Measurements from ENCODE around the gene ARHGAP42.

ARHGAP42 gene

GRCh38 chr11:100824041-100824809, 137.1 kb downstream of the ARHGAP42 start:
- no peaks in the 10 kb centered on the region for H3K27me3 ChIP-seq (ENCODE audit: control insufficient read depth in 5 of 5, insufficient read depth in 4 of 5, low read length in 5 of 5)
- H3K4me1 ChIP-seq (ENCODE audit: control insufficient read depth in 5 of 5, insufficient read depth in 5 of 5, low read length in 5 of 5): peaks cover 3 to 47% (median 21%) of the 10 kb centered on the region in 5 donors
- no peaks in the 10 kb centered on the region for H3K9me3 ChIP-seq (ENCODE audit: control insufficient read depth in 5 of 5, low read length in 5 of 5)
- peak overlapping the region; percentile 70 for H3K27ac ChIP-seq (ENCODE audit: low read depth, low read length)
- no peaks in the 10 kb centered on the region for H3K36me3 ChIP-seq (ENCODE audit: control insufficient read depth in 5 of 5, insufficient read depth in 5 of 5, low read length in 5 of 5)
- no peak overlapping the region for H3K4me3 ChIP-seq (ENCODE audit: low read depth in 1 of 5, low read length in 5 of 5)
- no peak overlapping the region for H3K9ac ChIP-seq (ENCODE audit: low read length in 5 of 5)

DNA sequence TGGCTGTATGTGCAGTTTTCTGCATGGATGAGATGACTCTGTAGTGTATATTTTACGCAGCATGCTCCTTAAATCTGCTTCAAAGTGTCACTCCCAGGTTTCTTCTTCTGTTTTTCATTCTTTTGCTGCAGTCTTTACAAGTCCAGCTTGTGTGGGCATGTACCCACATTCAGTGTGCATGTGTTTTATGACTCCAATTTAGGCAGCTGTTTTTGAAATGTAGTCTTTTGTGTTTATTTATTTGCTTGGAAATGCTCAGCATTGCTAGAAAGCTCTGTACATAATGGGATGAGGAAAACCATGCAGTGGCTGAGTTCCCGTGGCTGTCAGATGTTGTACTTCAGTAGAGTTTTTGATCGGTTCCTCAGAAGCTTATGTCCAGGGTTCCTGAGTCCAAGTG, 138.5 kb downstream of the ARHGAP42 start:
- Histone ChIP-seq H3K4me3 (ENCODE audit: low read depth in 1 of 5, low read length in 5 of 5) (no peak overlapping the region), H3K27me3 (ENCODE audit: control insufficient read depth in 5 of 5, insufficient read depth in 4 of 5, low read length in 5 of 5) (no peaks in the 10 kb centered on the region), H3K9me3 (ENCODE audit: control insufficient read depth in 5 of 5, low read length in 5 of 5) (no peaks in the 10 kb centered on the region), H3K9ac (ENCODE audit: low read length in 5 of 5) (no peak overlapping the region), H3K4me1 (ENCODE audit: control insufficient read depth in 5 of 5, insufficient read depth in 5 of 5, low read length in 5 of 5) (peaks cover 3 to 53% (median 27%) of the 10 kb centered on the region in 5 donors), H3K27ac (ENCODE audit: low read depth, low read length) (peak overlapping the region; percentile 24), H3K36me3 (ENCODE audit: control insufficient read depth in 5 of 5, insufficient read depth in 5 of 5, low read length in 5 of 5) (no peaks in the 10 kb centered on the region)

- Histone ChIP-seq H3K27me3 (ENCODE audit: control insufficient read depth in 5 of 5, insufficient read depth in 4 of 5, low read length in 5 of 5) (no peaks in the 10 kb centered on the region), H3K36me3 (ENCODE audit: control insufficient read depth in 5 of 5, insufficient read depth in 5 of 5, low read length in 5 of 5) (no peaks in the 10 kb centered on the region), H3K9ac (ENCODE audit: low read length in 5 of 5) (no peak overlapping the region), H3K9me3 (ENCODE audit: control insufficient read depth in 5 of 5, low read length in 5 of 5) (no peaks in the 10 kb centered on the region), H3K27ac (ENCODE audit: low read depth, low read length) (no peak overlapping the region), H3K4me3 (ENCODE audit: low read depth in 1 of 5, low read length in 5 of 5) (no peak overlapping the region), H3K4me1 (ENCODE audit: control insufficient read depth in 5 of 5, insufficient read depth in 5 of 5, low read length in 5 of 5) (peaks cover 3 to 72% (median 43%) of the 10 kb centered on the region in 5 donors)
These were observed 141.0 kb downstream of the ARHGAP42 start for GRCh38 chr11:100827934-100828661.

DNA sequence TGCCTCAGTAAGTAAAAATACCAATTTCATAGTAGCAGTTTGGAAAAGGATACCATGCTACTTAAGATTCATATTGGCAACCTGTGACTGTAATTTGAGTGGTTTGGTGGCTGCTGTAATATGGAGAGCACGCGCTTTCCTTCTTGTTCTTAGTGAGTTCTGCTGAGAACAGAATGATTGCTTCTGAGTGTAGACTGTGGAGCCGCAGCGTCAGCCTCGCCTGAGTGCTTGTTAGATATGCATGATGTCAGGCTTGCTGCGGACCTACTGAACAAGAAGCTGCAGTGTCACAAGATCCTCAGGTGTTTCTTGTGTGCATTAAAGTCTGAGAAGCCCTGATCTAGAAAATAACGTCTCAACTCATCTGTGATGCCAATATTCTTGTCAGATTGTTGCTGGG, 143.2 kb downstream of the ARHGAP42 start:
- H3K27ac ChIP-seq (ENCODE audit: low read depth, low read length): no peak overlapping the region
- no peaks in the 10 kb centered on the region for H3K36me3 ChIP-seq (ENCODE audit: control insufficient read depth in 5 of 5, insufficient read depth in 5 of 5, low read length in 5 of 5)
- no peaks in the 10 kb centered on the region for H3K27me3 ChIP-seq (ENCODE audit: control insufficient read depth in 5 of 5, insufficient read depth in 4 of 5, low read length in 5 of 5)
- no peak overlapping the region for H3K4me3 ChIP-seq (ENCODE audit: low read depth in 1 of 5, low read length in 5 of 5)
- H3K4me1 ChIP-seq (ENCODE audit: control insufficient read depth in 5 of 5, insufficient read depth in 5 of 5, low read length in 5 of 5): peaks cover 0 to 57% (median 40%) of the 10 kb centered on the region in 5 donors
- no peaks in the 10 kb centered on the region for H3K9me3 ChIP-seq (ENCODE audit: control insufficient read depth in 5 of 5, low read length in 5 of 5)
- no peak overlapping the region for H3K9ac ChIP-seq (ENCODE audit: low read length in 5 of 5)

DNA sequence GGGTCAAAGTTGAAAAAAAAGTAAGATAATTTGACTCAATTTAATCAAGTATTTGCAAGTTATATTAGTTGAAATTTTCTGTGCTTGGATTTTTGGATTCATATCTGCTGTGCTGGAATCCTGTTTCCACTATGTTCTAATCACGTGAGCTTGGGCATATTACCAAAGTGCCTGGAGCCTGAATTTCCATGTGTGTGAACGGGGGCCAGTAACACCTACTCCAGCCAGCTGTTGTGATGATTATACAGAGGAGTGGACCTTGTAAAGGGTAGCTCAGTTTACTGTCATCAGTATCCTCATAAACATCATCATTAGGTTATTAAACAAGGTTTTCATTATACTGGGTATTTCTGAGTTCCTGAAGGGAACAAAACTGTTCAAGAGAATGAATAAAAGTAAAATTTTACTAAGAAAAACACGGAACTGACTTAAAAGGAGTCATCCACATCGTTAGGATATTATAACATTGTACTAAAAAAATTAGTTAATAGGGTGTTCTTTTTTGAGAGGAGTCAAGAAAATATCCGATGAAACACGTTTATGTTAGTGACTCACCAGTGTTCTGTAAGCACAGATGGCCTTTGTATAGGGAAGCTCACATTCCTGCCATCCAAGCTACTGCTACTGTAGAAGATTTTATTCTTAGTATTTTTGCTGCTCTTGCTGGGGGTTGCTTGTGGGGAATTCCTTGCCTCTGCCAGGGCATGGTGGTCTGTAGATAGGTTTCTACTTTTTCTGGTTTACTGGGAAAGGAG, 144.1 kb downstream of the ARHGAP42 start:
- peak overlapping the region in 1 of 5 donors; percentile 31 for H3K4me3 ChIP-seq (ENCODE audit: low read depth in 1 of 5, low read length in 5 of 5)
- peak overlapping the region in 1 of 5 donors; percentile 16 for H3K9ac ChIP-seq (ENCODE audit: low read length in 5 of 5)
- H3K4me1 ChIP-seq (ENCODE audit: control insufficient read depth in 5 of 5, insufficient read depth in 5 of 5, low read length in 5 of 5): peaks cover 0 to 50% (median 38%) of the 10 kb centered on the region in 5 donors
- no peaks in the 10 kb centered on the region for H3K36me3 ChIP-seq (ENCODE audit: control insufficient read depth in 5 of 5, insufficient read depth in 5 of 5, low read length in 5 of 5)
- no peaks in the 10 kb centered on the region for H3K27me3 ChIP-seq (ENCODE audit: control insufficient read depth in 5 of 5, insufficient read depth in 4 of 5, low read length in 5 of 5)
- H3K27ac ChIP-seq (ENCODE audit: low read depth, low read length): peak overlapping the region; percentile 84
- H3K9me3 ChIP-seq (ENCODE audit: control insufficient read depth in 5 of 5, low read length in 5 of 5): no peaks in the 10 kb centered on the region

DNA sequence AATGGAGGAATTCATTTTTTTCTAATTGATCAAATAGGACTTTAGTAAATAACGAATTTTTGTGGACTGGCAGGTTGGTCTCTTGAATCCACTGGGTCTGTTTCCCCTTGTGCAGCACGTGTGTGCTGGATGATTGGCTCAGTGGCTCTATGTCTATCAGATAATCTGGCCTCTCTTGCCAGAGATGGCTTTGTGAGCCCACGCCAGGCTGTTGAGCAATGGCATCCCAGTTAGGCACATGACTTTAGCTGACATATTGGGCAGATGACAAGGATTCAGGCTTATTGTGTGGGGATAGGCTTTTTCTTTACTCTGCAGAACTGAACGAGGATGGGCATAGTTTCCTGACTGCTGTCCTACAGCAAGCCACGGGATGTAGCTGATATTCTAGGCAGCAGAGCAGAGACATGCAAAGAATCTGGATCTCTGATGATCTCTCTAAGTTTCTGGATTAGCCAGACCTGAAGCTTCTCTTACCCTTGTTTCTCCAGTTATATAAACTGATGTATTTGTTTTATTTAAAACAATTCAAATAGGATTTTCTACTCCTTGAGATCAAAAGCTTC, 144.9 kb downstream of the ARHGAP42 start:
- no peaks in the 10 kb centered on the region for H3K36me3 ChIP-seq (ENCODE audit: control insufficient read depth in 5 of 5, insufficient read depth in 5 of 5, low read length in 5 of 5)
- H3K9ac ChIP-seq (ENCODE audit: low read length in 5 of 5): peak overlapping the region in 1 of 5 donors; percentile 44
- peaks cover 0 to 50% (median 36%) of the 10 kb centered on the region in 5 donors for H3K4me1 ChIP-seq (ENCODE audit: control insufficient read depth in 5 of 5, insufficient read depth in 5 of 5, low read length in 5 of 5)
- H3K4me3 ChIP-seq (ENCODE audit: low read depth in 1 of 5, low read length in 5 of 5): peak overlapping the region in 1 of 5 donors; percentile 13
- H3K27me3 ChIP-seq (ENCODE audit: control insufficient read depth in 5 of 5, insufficient read depth in 4 of 5, low read length in 5 of 5): no peaks in the 10 kb centered on the region
- H3K27ac ChIP-seq (ENCODE audit: low read depth, low read length): peak overlapping the region; percentile 84
- H3K9me3 ChIP-seq (ENCODE audit: control insufficient read depth in 5 of 5, low read length in 5 of 5): no peaks in the 10 kb centered on the region

DNA sequence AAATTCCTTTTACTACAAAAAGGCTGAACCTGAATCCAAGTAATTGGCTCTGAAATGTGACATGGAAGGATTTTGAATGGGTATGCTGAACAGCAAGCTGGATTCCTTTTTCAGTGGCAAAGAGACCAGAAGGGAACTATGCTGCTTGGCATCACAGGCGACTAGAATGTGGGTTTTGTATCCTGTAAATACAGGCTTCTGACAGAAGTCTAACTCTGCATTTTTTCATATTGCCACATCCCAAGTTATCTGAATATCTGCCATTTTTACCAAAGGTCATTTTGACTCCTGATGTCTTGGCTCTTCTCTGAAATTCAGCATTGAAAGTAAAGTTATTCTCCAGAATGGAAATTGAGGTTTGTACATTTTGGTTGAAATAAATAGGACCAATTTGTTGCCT, 145.7 kb downstream of the ARHGAP42 start:
- Histone ChIP-seq H3K9ac (ENCODE audit: low read length in 5 of 5) (peak overlapping the region in 1 of 5 donors; percentile 44), H3K4me1 (ENCODE audit: control insufficient read depth in 5 of 5, insufficient read depth in 5 of 5, low read length in 5 of 5) (peaks cover 0 to 43% (median 36%) of the 10 kb centered on the region in 5 donors), H3K9me3 (ENCODE audit: control insufficient read depth in 5 of 5, low read length in 5 of 5) (no peaks in the 10 kb centered on the region), H3K27me3 (ENCODE audit: control insufficient read depth in 5 of 5, insufficient read depth in 4 of 5, low read length in 5 of 5) (no peaks in the 10 kb centered on the region), H3K27ac (ENCODE audit: low read depth, low read length) (peak overlapping the region; percentile 84), H3K36me3 (ENCODE audit: control insufficient read depth in 5 of 5, insufficient read depth in 5 of 5, low read length in 5 of 5) (no peaks in the 10 kb centered on the region), H3K4me3 (ENCODE audit: low read depth in 1 of 5, low read length in 5 of 5) (peak overlapping the region in 1 of 5 donors; percentile 10)

GRCh38 chr11:100833276-100833675, 146.2 kb downstream of the ARHGAP42 start:
- no peak overlapping the region for H3K4me3 ChIP-seq (ENCODE audit: low read depth in 1 of 5, low read length in 5 of 5)
- H3K9ac ChIP-seq (ENCODE audit: low read length in 5 of 5): peak overlapping the region in 1 of 5 donors; percentile 36
- H3K4me1 ChIP-seq (ENCODE audit: control insufficient read depth in 5 of 5, insufficient read depth in 5 of 5, low read length in 5 of 5): peaks cover 0 to 39% (median 35%) of the 10 kb centered on the region in 5 donors
- no peaks in the 10 kb centered on the region for H3K36me3 ChIP-seq (ENCODE audit: control insufficient read depth in 5 of 5, insufficient read depth in 5 of 5, low read length in 5 of 5)
- peak overlapping the region; percentile 84 for H3K27ac ChIP-seq (ENCODE audit: low read depth, low read length)
- no peaks in the 10 kb centered on the region for H3K27me3 ChIP-seq (ENCODE audit: control insufficient read depth in 5 of 5, insufficient read depth in 4 of 5, low read length in 5 of 5)
- no peaks in the 10 kb centered on the region for H3K9me3 ChIP-seq (ENCODE audit: control insufficient read depth in 5 of 5, low read length in 5 of 5)

GRCh38 chr11:100835854-100836253, 148.8 kb downstream of the ARHGAP42 start:
- Histone ChIP-seq H3K36me3 (ENCODE audit: control insufficient read depth in 5 of 5, insufficient read depth in 5 of 5, low read length in 5 of 5) (no peaks in the 10 kb centered on the region), H3K4me3 (ENCODE audit: low read depth in 1 of 5, low read length in 5 of 5) (no peak overlapping the region), H3K27me3 (ENCODE audit: control insufficient read depth in 5 of 5, insufficient read depth in 4 of 5, low read length in 5 of 5) (no peaks in the 10 kb centered on the region), H3K27ac (ENCODE audit: low read depth, low read length) (no peak overlapping the region), H3K4me1 (ENCODE audit: control insufficient read depth in 5 of 5, insufficient read depth in 5 of 5, low read length in 5 of 5) (peaks cover 0 to 28% (median 27%) of the 10 kb centered on the region in 5 donors), H3K9ac (ENCODE audit: low read length in 5 of 5) (no peak overlapping the region), H3K9me3 (ENCODE audit: control insufficient read depth in 5 of 5, low read length in 5 of 5) (no peaks in the 10 kb centered on the region)
